Muscle of leg (tissue), 16 donors: ENCODE results near the gene GK. TPM values are rescaled to one million over a fixed set of nuclear protein-coding genes. Genes with fewer than 3 reads are reported as not detected.

Source experiments
- DNase-seq: peaks from one replicate; pipeline ENCODE4 v3.0.0; 2013
- H3K27ac ChIP-seq: one replicate; pipeline ENCODE4 v1.5.1; 2013; ENCODE audit warnings: mild to moderate bottlenecking, low read length, control low read depth
- H3K27me3 ChIP-seq: one replicate; pipeline ENCODE4 v1.6.1; 2013; ENCODE audit warnings: low read length; ENCODE audit not compliant: control insufficient read depth, insufficient read depth
- H3K36me3 ChIP-seq: one replicate; pipeline ENCODE4 v1.6.1; 2013; ENCODE audit warnings: low read length; ENCODE audit not compliant: control insufficient read depth, insufficient read depth
- H3K4me1 ChIP-seq: one replicate; pipeline ENCODE4 v1.6.1; 2013; ENCODE audit warnings: low read length; ENCODE audit not compliant: control insufficient read depth, insufficient read depth
- H3K4me3 ChIP-seq: one replicate; pipeline ENCODE4 v1.5.1; 2013; ENCODE audit warnings: low read length, control low read depth
- H3K9me3 ChIP-seq: replicated peaks from 2 replicates; pipeline ENCODE4 v1.6.1; 2013; ENCODE audit warnings: low read depth, low read length; ENCODE audit not compliant: control insufficient read depth
- WGBS: methylation state at CpG from one replicate; pipeline ENCODE4 v1.1.5; 2013; ENCODE audit warnings: missing lambda C conversion rate; ENCODE audit not compliant: insufficient coverage; 5-methylcytosine and 5-hydroxymethylcytosine counted together
- long read RNA-seq, 11 donors: transcript quantifications; one replicate each; lab custom pipeline, GENCODE V29; 2026
- polyA plus RNA-seq, 8 donors: library from polyadenylated mRNA; unstranded; fragments of 120-200 nt; gene quantifications; one replicate each; pipeline versions ENCODE4 v1.2.1 to v1.2.3, GENCODE V29; 2013; ENCODE audit warnings: inconsistent platforms in 1 of 8, low replicate concordance in 1 of 8; ENCODE audit not compliant: insufficient read length in 8 of 8, insufficient read depth in 1 of 8
- total RNA-seq: library from RNA; stranded (reverse); fragments of 120-200 nt; gene quantifications from one replicate; pipeline ENCODE4 v1.2.4, GENCODE V29; 2013

Gene GK
- total RNA-seq (4.6 TPM), polyA plus RNA-seq (1 to 10 TPM; 3.3 to 9.7 (median 4.2) TPM)
- long read RNA-seq, donor 1 = 0 reads
- long read RNA-seq, donor 2 = 0 reads
- long read RNA-seq, donor 3, partial matches to known transcripts = 0 of 1 reads
- long read RNA-seq, donor 3, other reads (novel, unspliced or antisense) = 0 of 1 reads
- long read RNA-seq, donor 4, partial matches to known transcripts = 5 of 5 reads
- long read RNA-seq, donor 4, other reads (novel, unspliced or antisense) = 0 of 5 reads
- long read RNA-seq, donor 5, full-length matches to known transcripts = 2 of 2 reads
- long read RNA-seq, donor 5, partial matches to known transcripts = 0 of 2 reads
- long read RNA-seq, donor 5, other reads (novel, unspliced or antisense) = 0 of 2 reads
- long read RNA-seq, donor 6, partial matches to known transcripts = 0 of 1 reads
- long read RNA-seq, donor 6, other reads (novel, unspliced or antisense) = 0 of 1 reads
- long read RNA-seq, donor 7, full-length matches to known transcripts = 2 of 2 reads
- long read RNA-seq, donor 7, partial matches to known transcripts = 0 of 2 reads
- long read RNA-seq, donor 7, other reads (novel, unspliced or antisense) = 0 of 2 reads
- long read RNA-seq, donor 8, full-length matches to known transcripts = 1 of 1 reads
- long read RNA-seq, donor 8, partial matches to known transcripts = 0 of 1 reads
- long read RNA-seq, donor 8, other reads (novel, unspliced or antisense) = 0 of 1 reads
- long read RNA-seq, donor 9 = 0 reads
- long read RNA-seq, donor 10 = 0 reads
- long read RNA-seq, donor 11 = 0 reads

GRCh38 chrX:30653415-30654131, at the start of gene GK:
GK (plus strand) TSS chrX:30653423; CDS start chrX:30653538, 115 bp downstream.
- H3K27me3 ChIP-seq = peaks cover 2% of the 10 kb centered on the region
- peak within 1 kb of the TSS; percentile 70 for H3K4me3 ChIP-seq
- H3K9me3 ChIP-seq = no peaks in the 10 kb centered on the region
- peak within 1 kb of the TSS; percentile 79 for H3K27ac ChIP-seq
- DNase-seq = peak; percentile 27
- peaks cover 4% of the 10 kb centered on the region for H3K4me1 ChIP-seq
- H3K36me3 ChIP-seq = no peaks in the 10 kb centered on the region
- 36% methylated on average over 35 of the region's 53 CpGs for WGBS

- no peaks in the 10 kb centered on the region for H3K36me3 ChIP-seq
- H3K9me3 ChIP-seq = no peaks in the 10 kb centered on the region
- DNase-seq = no peak
- no peak overlapping the region for H3K4me3 ChIP-seq
- no peak overlapping the region for H3K27ac ChIP-seq
- H3K27me3 ChIP-seq = no peaks in the 10 kb centered on the region
- no CpG with 5 or more reads among the region's 1 CpG for WGBS
- no peaks in the 10 kb centered on the region for H3K4me1 ChIP-seq
Measured at GRCh38 chrX:30607155-30607554, 46.1 kb upstream of the GK start.

DNA sequence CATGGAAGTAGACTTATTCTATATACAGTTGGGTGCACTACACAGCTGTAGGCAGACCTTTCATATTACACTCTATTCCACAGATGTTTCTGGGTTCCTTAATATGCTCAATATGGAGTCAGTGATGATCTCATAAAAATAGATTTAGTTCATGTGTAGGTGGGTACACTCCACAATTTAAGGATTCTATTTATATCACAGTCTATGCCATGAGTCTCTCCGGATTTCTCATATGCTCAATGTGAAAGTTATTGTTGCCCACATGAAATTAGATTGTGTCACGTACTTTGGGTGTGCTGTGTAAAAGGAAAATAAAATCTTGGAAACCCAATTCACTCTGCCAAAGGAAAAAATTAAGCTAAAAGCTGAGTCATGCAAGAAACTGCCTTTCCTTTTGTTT, 43.2 kb upstream of the GK start:
- WGBS = no CpG with 5 or more reads among the region's 2 CpGs
- no peaks in the 10 kb centered on the region for H3K4me1 ChIP-seq
- no peak overlapping the region for H3K4me3 ChIP-seq
- no peak overlapping the region for H3K27ac ChIP-seq
- no peaks in the 10 kb centered on the region for H3K9me3 ChIP-seq
- H3K36me3 ChIP-seq = no peaks in the 10 kb centered on the region
- no peak for DNase-seq
- no peaks in the 10 kb centered on the region for H3K27me3 ChIP-seq

- no peak overlapping the region for H3K4me3 ChIP-seq
- 78% methylated on average over 3 of the region's 6 CpGs for WGBS
- H3K27me3 ChIP-seq = no peaks in the 10 kb centered on the region
- H3K27ac ChIP-seq = no peak overlapping the region
- no peaks in the 10 kb centered on the region for H3K9me3 ChIP-seq
- DNase-seq = no peak
- H3K4me1 ChIP-seq = no peaks in the 10 kb centered on the region
- no peaks in the 10 kb centered on the region for H3K36me3 ChIP-seq
Measured at GRCh38 chrX:30612250-30612655, 41.0 kb upstream of the GK start.

- Histone ChIP-seq H3K27ac (no peak overlapping the region), H3K36me3 (no peaks in the 10 kb centered on the region), H3K4me3 (no peak overlapping the region), H3K9me3 (no peaks in the 10 kb centered on the region), H3K4me1 (no peaks in the 10 kb centered on the region), H3K27me3 (no peaks in the 10 kb centered on the region)
- WGBS = 40% methylated on average over 1 of the region's 5 CpGs
- peak; percentile 19 for DNase-seq
Measured at GRCh38 chrX:30613721-30614120, 39.5 kb upstream of the GK start.

- Histone ChIP-seq H3K4me3 (no peak overlapping the region), H3K4me1 (no peaks in the 10 kb centered on the region), H3K27me3 (no peaks in the 10 kb centered on the region), H3K36me3 (no peaks in the 10 kb centered on the region), H3K27ac (no peak overlapping the region), H3K9me3 (no peaks in the 10 kb centered on the region)
- no peak for DNase-seq
- WGBS = no CpG with 5 or more reads among the region's 4 CpGs
Measured at GRCh38 chrX:30615229-30615628, 38.0 kb upstream of the GK start.

- no peaks in the 10 kb centered on the region for H3K27me3 ChIP-seq
- H3K27ac ChIP-seq = no peak overlapping the region
- no peaks in the 10 kb centered on the region for H3K36me3 ChIP-seq
- WGBS = 74% methylated on average over 4 of the region's 7 CpGs
- peaks cover 7% of the 10 kb centered on the region for H3K9me3 ChIP-seq
- DNase-seq = no peak
- H3K4me3 ChIP-seq = no peak overlapping the region
- no peaks in the 10 kb centered on the region for H3K4me1 ChIP-seq
Measured at GRCh38 chrX:30618160-30618765, 35.0 kb upstream of the GK start.

DNA sequence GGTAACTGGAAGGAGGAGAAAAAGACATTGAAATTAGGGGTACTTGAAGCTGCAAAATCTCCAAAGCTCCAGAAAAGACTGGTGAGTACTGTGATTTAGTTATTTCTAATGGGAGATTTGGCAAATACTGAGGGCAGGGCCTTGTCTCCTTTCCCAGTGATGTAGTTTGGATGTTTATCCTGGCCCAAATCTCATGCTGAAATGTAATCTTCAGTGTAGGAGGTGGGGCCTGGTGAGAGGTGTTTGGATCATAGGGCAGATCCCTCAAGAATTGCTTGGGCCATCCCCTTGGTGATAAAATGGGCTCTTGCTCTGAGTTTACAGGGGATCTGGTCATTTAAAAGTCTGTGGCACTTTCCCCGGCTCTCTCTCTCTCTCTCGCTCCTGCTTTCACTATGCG, 33.1 kb upstream of the GK start:
- H3K4me1 ChIP-seq = no peaks in the 10 kb centered on the region
- DNase-seq = no peak
- no peaks in the 10 kb centered on the region for H3K27me3 ChIP-seq
- H3K36me3 ChIP-seq = no peaks in the 10 kb centered on the region
- H3K9me3 ChIP-seq = peaks cover 7% of the 10 kb centered on the region
- no peak overlapping the region for H3K27ac ChIP-seq
- 83% methylated on average over 1 of the region's 3 CpGs for WGBS
- H3K4me3 ChIP-seq = no peak overlapping the region

DNA sequence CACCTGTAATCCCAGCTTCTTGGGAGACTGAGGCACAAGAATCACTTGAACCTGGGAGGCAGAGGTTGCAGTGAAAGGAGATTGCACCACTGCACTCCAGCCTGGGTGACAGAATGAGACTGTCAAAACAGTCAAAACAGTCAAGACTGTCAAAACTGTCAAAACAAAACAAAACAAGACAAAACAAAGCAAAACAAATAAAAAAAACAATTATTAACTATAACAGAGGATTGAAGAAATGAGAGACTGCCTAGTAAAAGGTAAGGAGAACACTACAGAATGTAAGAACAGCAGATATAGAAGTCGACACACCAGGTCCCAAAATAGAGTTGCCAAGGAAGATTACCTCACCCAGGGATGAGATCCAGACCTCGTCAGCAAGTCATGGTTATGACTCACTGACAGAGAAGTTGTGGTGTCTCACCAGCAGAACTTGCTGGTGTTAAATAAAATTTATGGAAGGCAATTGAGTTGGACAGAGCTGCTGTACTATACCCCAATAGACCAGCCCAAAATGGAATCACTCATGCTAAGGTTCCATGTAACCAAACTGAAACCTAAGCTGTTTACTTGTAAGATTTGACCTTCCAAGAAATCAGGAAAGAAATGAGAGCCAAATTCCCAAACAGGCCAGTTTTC, 32.1 kb upstream of the GK start:
- Histone ChIP-seq H3K4me3 (no peak overlapping the region), H3K9me3 (peaks cover 7% of the 10 kb centered on the region), H3K27ac (no peak overlapping the region), H3K4me1 (no peaks in the 10 kb centered on the region), H3K27me3 (no peaks in the 10 kb centered on the region), H3K36me3 (no peaks in the 10 kb centered on the region)
- peak; percentile 50 for DNase-seq
- WGBS = no CpG with 5 or more reads among the region's 2 CpGs
